Tongue (tissue), 2 donors: ENCODE measurements around the gene ARIH2. TPM values are rescaled to one million over a fixed set of nuclear protein-coding genes. Genes with fewer than 3 reads are reported as not detected.
A peak's percentile ranks its signal among the peaks of the same experiment; 100 is the strongest.

Experiments
- DNase-seq: peaks from one replicate; pipeline ENCODE4 v3.0.0-alpha.2; 2015
- total RNA-seq: library from RNA; depleted of rRNA; stranded (reverse); fragments of >200 nt; gene quantifications from one replicate; pipeline ENCODE4 v1.2.3, GENCODE V29; 2014

The ARIH2 gene
- total RNA-seq, 1 donor from 2014 or later = 116 TPM

DNA sequence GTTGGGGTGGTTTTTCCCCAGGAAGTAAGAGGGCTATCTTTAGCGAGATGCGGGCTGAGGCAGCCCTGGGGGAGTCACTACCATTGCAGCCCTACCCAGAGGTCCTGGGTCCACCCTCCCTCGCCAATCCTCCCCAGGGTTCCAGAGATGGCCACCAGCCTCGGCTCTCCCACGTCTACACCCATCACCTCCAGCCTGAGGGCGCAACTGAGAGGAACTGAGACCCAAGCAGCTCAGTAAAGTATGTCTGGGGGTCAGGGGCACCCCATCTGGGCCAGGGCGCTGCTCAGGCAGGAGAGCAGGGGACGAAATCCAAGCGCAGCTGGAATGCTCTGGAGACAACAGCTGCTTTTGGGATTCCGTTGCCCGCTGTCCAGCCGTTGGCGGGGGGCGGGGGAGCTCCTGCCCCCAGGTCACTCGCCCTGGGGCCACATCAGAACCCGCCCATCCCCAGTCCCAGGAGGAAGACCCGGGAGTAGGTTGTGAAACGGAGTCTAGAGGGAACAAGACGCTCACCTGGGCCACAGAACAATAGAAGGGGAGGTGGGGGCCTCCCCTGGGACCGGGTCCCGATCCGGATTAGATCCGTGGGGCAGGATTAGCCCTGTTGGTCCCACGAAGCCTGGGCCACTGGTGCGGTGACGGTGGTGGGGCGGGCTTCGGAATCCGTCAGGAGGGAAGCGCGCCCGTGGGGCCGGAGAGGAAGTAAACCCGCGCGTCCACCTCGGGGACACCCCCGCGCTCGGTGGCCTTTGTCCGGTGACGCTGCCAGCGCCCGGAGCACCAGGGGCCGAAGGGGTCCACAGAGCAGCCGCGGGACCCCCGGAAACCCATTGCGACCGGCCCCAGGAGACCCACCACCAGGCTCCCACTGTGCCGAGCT lies 101.9 kb downstream of the ARIH2 start:
- DNase-seq = peak; percentile 35

DNA sequence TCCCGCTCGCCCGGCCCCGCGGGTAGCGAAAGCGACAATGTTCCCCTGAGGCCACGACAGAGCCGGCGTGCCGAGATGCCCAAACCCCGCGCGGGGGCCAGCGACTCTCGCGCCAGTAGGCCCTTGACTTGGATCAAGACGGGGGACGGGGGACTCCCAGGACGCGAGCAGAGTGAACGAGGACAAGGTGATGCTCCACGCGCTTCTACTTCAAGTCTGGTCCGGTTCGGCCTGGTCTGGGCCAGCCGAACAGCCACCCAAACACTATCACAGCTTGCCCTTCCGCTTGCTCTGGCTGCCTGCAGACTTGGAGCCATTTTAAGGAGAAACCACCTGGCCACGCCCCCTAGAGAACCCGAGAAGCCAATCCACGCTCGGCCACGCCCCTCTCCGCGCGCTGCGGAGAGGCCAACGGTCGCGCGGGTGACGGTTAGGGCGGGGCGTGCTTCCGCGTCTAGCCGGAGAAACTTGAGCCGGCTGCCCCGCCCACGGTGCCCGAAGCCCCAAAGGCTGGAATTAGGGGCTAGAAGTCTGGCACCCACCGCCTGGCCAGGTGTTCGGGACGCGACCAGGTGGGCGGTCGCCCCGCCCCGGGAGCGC lies 102.7 kb downstream of the ARIH2 start:
- DNase-seq = peak; percentile 99

DNA sequence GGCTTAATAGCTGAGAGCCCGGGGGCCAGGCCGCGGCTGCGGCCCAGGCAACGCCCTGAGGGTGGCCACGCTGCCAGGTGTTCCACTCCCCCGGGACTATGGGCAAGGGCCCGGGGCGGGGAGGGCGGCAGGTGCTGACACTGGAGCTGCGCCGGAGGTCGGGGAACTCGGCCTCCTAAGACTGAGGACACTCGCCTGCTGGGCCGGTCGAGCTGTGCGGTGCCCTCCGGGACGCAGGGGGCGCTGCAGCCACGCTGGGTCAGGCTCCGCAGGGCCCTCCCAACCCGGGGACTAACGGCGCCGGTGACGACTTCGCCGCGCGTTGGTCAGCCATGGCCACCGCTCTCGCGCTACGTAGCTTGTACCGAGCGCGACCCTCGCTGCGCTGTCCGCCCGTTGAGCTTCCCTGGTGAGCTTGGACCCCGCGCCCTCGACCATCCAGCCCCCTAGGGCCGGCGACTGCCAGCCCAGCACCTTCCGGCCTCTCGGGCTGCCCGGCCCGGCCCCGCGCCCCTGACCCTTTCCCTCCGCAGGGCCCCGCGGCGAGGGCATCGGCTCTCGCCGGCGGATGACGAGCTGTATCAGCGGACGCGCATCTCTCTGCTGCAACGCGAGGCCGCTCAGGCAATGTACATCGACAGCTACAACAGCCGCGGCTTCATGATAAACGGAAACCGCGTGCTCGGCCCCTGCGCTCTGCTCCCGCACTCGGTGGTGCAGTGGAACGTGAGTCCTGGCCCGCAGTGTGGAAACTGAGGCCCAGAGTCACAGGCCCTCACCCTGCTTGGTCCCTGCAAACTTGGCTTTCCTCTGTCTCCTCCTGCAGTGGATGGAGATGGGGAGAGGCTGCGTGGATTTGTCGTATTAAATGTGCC lies 103.4 kb downstream of the ARIH2 start, which contains the start of gene NDUFAF3:
NDUFAF3 (plus strand) TSS at position 309 of the 875 bp plus-strand sequence; CDS start at position 333, 24 bp downstream.
- peak; percentile 97 for DNase-seq

DNA sequence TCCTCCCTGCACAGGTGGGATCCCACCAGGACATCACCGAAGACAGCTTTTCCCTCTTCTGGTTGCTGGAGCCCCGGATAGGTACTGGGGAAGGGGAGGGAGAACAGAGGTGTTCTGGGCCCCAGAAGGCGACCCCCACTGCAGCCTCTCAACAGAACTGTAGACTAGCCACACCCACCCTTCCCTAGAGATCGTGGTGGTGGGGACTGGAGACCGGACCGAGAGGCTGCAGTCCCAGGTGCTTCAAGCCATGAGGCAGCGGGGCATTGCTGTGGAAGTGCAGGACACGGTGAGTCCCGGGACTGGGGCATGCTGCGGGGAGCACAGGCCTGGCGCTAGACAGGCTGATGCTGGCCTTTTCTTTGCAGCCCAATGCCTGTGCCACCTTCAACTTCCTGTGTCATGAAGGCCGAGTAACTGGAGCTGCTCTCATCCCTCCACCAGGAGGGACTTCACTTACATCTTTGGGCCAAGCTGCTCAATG lies 104.1 kb downstream of the ARIH2 start:
- DNase-seq = no peak

DNA sequence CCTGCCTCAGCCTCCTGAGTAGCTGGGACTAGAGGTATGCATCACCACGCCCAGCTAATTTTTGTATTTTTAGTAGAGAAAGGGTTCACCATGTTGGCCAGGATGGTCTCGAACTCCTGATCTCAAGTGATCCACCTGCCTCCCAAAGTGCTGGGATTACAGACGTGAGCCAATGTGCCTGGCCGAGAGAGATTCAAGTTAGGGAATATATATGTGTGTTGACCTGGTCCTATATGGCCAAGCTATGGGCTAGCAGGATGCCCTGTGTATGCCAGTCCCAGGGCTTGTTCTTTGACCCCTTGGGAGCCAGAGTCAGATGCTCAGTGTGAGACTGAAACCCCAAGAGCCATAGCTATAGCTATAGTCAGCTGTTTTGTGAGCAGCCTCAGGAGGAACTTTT lies 105.1 kb downstream of the ARIH2 start:
- no peak for DNase-seq

DNA sequence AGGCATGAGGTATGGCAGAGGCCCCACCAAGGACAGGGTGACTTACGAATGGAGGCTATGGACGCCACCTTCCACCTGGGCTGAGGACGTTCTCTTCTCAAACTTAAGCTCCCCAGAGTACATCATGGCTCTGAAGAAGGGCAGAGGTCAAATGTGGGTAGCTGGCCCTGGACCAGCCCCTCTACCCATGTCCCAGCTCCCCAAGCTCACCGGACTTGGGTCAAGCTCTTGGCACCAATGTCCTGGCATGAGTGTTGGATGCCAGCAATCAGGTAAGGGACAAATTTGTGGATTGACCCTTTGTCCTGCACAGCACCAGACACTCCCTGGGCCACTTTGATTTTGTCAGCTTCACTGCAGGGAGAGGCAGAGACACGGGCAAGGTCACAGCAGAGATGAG lies 105.8 kb downstream of the ARIH2 start:
- no peak for DNase-seq

DNA sequence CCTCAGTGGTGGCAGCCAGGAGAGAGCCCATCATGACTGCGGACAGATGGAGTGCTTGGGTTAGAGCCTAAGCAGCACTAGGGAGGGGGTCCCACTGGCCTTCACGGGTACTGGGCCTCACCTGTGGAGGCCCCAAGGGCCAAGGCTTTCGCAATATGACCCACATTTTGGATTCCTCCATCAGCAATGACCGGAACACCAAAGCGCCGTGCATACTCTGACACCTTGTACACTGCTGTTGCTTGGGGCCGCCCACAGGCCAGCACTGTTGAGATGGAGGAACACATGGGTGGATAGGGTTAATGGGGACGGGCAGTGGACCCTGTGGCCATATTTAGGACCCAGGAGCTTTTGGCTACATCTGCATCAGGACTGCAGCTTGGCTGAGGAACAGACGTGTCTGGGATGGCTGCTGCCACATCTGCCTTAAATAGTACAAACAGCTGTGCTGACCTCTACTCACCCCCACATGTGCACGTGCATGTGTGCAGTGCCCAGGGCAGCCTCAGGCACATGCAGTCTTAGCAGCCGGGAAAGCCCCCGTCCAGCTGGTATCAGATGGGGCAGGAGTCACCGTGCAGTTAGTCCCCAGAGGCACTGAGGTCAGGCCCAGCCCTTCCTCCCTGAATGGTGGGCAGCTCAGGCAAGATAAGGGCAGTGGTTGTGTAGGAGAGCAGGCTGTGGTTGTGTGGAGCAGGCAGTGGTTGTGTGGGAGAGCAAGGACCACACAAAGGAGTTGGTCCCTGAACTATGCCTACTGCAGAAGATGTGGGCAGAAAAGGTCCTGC lies 106.6 kb downstream of the ARIH2 start:
- no peak for DNase-seq

DNA sequence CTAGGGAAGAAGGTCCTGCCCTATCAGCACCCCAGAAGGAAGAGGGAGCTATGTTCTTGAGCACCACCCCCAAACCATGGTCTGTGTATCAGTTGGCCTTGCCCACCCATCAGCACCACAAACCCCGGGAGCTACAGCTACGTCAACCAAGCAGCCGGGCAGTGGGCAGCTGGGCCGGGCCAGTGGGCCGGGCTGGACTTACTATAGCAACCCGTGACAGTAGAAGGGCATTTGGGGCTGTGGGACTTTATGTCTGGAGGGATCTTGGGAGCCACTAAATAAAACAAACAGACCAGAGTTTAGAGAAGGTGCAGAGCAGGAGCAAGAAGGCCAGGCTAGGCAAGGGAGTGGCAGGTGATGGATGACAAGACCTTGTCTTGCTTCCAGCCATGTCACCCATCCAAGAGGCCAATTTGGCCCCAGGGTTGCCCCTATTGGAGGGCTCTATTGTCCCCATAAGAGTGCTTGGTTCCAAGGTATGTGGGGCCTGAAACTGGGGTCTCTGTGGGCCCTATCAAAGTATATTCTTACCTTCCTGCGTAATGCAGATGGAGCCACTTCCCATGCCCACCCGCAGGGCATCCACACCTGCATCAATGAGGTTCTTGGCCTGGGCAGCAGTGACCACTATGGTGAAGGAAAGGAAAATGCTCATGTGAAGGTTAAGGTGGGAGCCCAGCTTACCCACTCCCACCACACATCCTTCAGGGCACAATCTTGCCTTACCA lies 107.3 kb downstream of the ARIH2 start:
- no peak for DNase-seq

DNA sequence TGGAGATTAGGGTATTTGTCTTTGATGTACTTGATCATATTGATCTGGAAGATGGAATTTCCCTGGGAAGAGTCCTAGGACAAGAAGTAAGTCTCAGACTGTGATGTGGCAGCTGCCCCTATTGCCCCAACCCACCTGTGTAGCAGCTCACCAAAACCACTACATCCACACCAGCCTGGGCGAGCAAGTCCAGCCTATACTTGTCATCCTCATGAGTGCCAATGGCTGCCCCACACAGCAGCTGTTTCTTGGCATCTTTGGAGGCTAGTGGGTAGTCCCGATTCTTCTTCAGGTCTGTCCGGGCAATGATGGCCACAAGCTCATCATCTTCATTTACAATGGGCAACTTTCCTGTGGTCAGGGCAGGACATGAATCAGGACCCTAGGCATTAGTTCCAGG lies 107.9 kb downstream of the ARIH2 start:
- no peak for DNase-seq

DNA sequence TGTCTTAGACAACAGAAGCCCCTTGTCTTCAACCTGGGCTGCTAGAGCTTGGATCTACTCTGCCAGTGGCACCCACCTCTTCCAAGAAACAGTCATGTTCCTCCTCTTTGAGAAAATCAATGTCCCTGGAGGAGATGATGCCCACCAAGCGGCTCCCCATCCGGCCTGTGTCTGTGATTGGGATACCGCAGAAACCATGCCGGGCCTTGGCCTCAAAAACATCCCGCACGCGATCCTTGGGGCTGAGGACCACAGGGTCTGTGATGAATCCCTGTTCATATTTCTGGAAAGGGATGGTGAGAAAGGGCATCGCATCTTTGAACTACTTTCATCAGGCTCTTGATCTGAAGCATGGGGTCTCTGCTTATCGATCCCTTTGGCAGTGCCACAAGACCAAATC lies 109.0 kb downstream of the ARIH2 start:
- DNase-seq = no peak

DNA sequence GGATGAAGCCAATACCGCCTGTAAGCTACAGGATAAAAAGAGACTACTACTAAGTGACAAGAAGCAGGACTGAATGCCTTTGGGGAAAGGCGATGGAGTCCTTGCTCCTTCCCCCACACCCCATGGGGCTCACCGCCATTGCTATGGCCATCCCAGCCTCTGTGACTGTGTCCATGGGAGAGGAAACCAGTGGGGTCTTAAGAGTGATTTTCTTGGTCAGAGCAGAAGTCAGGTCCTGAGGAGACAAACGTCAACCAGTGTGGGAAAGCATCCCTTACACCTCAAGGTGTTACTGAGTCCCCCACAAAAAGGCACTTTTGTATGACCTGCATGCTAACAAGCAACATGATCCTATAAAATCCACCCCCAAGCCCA lies 109.6 kb downstream of the ARIH2 start:
- no peak for DNase-seq

DNA sequence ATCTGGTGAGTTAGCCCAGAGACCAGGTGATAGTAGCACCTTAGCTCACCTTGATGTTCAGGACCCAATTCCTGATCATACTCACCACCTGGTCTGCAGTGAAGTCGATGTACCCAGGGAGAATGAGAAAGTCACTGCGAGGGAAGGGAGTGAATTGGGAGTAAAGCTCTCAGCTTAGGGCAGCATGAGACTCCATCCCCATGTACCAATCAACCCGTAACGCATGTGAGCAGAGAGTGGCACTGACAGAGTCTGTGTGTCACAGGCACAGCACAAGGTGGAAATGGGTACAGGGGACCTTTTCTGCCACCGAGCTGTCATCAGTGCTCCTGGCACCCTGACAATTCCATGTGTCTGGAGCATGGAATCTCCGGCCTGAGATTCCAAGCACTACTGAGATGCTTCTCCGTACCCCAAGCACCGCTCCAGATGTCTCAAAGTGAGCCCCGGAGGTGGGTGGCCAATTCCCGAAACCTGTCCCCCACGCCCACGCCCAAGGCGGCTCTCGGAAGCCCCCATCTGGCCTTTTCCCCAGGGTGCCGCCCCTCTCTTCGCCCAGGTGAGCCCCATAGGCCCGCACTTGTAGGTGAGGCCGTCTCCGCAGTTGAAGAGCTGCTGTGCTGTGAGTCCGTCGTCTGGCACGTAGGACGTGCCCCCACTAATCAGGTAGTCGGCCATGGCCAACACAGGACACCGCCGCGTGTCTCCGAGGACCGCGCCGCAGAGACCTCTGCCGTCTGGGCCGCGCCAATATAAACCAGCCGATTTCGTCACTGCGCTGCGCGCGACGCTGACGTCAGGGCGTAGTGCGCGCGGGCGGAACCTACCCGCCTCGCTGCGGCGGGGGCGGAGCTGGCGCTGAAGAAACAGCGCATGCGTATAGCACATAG lies 110.3 kb downstream of the ARIH2 start, which contains the start of gene IMPDH2:
IMPDH2 (minus strand) TSS at position 726 of the 890 bp plus-strand sequence; CDS start at position 678, 48 bp downstream.
- peak; percentile 98 for DNase-seq

DNA sequence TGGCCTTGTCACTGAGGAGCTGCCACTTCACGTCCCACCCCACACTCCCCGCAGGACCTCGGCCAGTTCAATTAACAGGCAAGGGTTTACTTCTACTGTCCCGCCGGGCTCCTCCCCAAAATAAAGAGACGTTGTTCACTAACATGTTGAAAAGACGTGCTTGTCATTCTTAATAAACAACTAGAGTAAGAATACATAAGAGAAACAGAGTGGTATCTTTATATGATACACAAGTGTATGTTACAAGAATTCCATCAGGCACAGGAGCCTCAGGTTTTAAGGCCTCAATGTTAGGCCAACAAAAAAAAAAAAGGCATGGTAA lies 110.9 kb downstream of the ARIH2 start:
- no peak for DNase-seq

DNA sequence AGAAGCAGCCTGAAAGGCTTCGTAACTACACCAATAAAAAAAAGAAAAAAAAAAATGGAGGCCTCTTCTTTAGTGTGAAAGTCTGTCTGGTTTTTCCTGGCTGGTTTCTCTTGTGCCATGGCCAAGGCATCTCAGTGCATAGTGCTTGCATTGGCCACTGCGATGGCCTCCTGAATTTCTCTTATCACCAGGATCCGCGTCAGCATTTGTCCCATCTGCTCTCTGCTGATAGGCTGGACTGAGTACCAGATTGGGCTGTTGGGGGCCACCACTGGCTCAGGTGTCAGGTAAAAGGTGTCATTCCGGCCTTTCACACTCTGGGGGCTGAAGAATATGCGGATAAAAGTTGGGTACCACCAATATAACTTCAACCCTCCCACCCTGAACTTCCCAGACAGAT lies 111.7 kb downstream of the ARIH2 start:
- no peak for DNase-seq

DNA sequence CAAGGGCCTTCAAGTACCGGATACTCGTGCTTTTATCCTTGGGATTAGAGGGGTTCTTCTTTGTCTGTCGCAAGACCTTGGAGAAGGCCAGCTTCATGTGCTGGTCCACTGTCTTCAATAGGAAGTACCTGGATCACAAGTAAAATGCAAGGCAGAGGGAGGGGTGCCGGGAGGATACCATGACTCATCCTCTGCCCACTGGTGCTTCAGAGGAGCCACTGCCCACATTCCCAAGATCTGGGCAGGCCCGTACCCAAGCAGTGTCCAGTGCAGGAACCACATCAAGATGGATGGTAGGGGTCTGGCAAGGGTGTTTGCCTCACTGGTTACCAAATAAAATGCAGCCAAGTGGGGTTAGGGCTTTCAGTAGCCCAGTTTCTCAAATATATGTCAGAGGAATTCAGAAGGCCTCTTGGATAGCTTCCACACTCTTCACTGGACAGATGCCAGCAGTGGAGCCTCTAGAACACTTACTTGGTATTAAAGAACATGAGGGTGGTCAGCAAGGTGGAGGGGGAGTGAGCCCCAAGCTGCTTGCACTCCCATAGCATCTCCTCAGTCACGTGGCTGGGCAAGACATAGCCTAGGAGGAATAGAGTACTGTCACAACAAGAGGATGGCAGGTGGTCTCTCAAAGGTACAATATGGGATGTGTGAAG lies 114.1 kb downstream of the ARIH2 start:
- DNase-seq = no peak

DNA sequence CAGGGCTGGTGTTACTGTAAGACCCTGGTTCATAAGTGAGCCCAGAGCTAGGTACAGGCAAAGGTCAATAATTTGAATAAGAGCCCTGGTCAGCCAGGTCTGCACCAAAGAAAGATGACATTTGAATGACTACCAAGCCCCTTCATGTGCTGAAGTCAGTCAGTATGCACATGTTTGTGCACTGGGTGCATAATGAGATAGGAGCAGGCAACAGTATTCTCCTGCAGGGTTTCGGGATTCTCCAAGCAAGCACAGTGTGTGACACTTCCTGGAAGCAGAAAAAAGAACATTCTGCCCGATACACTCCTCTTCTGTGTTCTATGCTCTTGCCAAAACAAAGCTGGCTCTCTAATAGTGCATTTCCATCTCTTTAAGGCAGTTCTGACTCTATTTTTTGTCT lies 116.0 kb downstream of the ARIH2 start:
- DNase-seq = no peak

DNA sequence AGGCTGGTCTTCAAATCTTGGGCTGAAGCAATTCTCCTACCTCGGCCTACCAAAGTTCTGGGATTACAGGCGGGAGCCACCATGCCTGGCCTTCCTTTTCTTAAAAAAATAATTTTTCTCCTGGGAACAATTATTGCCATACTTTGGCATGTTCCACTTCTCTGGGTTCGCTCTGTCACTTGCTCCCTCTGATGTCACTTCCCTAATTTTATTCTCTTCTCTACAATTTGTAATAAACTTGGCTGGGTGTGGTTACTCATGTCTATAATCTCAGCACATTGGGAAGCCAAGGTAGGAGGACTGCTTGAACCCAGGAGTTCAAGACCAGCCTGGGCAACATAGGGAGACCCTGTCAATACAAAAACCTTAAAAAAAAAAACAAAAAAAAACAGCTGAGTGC lies 116.6 kb downstream of the ARIH2 start:
- DNase-seq = no peak
